HepG2 (cell line): ENCODE measurements around the gene TKFC. TPM values are rescaled to one million over a fixed set of nuclear protein-coding genes. Genes with fewer than 3 reads are reported as not detected.

Source experiments
- ATAC-seq: fragments of 200-7000 bp; cut with Tn5 transposase; 3 replicates; pipeline ENCODE4 v1.9.1; 2020; ENCODE audit warnings: mild to moderate bottlenecking, moderate library complexity
- BruUV-seq: library from RNA; stranded (reverse); fragments of 400-500 nt; replicated peaks from 2 replicates; lab custom pipeline; 2021; lab: Mats Ljungman, UMichigan
- CTCF ChIA-PET: fragments of 300-600 bp; formaldehyde crosslinking; extraction: SDS; loops from one replicate; lab custom pipeline; 2021; ENCODE audit warnings: low total read pairs, inconsistent platforms, low intra/inter-chr PET ratio; lab: Yijun Ruan, JAX
- POLR2A ChIA-PET: fragments of 350-600 bp; sonication (Branson Sonifier 250); formaldehyde crosslinking; loops from one replicate; lab custom pipeline; 2020; ENCODE audit warnings: antibody characterized with exemption, inconsistent platforms; lab: Yijun Ruan, JAX
- DNase-seq: peaks from one replicate; pipeline ENCODE4 v3.0.0-alpha.2; 2015; ENCODE audit warnings: low spot score
- FAIRE-seq: peaks from 3 replicates; lab custom pipeline; 2011; peaks lifted over from hg19 to GRCh38; lab: Jason Lieb, UNC
- H2AFZ ChIP-seq: one replicate; pipeline ENCODE4 v1.6.1; 2011; ENCODE audit warnings: low read length, inconsistent platforms
- H3K27ac ChIP-seq: fragments of 300-600 bp; 3 replicates; pipeline ENCODE4 v1.8.0; 2011; ENCODE audit warnings: mixed run types, mild to moderate bottlenecking, mixed read lengths, low read length, inconsistent platforms; ENCODE audit not compliant: insufficient read depth; ENCODE audit errors: extremely low read length
- H3K27me3 ChIP-seq, 2 experiments: fragments of 200-600 bp in 1 of 2; 2 replicates in 1 of 2; 3 replicates in 1 of 2; pipeline versions ENCODE4 v1.6.0 to v1.8.0; 2011; ENCODE audit warnings: low read length in 2 of 2, mild to moderate bottlenecking in 2 of 2, moderate library complexity in 2 of 2, inconsistent platforms in 1 of 2; ENCODE audit not compliant: insufficient read depth in 2 of 2, control insufficient read depth in 1 of 2
- H3K36me3 ChIP-seq, 2 experiments: fragments of 200-600 bp in 1 of 2; replicated peaks in 1 of 2; 2 replicates in 1 of 2; 3 replicates in 1 of 2; pipeline versions ENCODE4 v1.5.1 to v1.8.0; 2011; ENCODE audit warnings: low read length in 2 of 2, inconsistent platforms in 1 of 2; ENCODE audit not compliant: insufficient read depth in 2 of 2, control insufficient read depth in 1 of 2
- H3K4me1 ChIP-seq: 2 replicates; pipeline ENCODE4 v1.5.1; 2012; ENCODE audit warnings: low read length, inconsistent platforms; ENCODE audit not compliant: insufficient read depth
- H3K4me2 ChIP-seq: 2 replicates; pipeline ENCODE4 v1.6.0; 2011; ENCODE audit warnings: low read depth, low read length, inconsistent platforms
- H3K4me3 ChIP-seq, 3 experiments: fragments of 200-600 bp in 1 of 3; sonication (generic), shearing (Covaris generic) in 1 of 3; replicated peaks in 1 of 3; 2 replicates each; pipeline ENCODE4 v1.5.1; 2011 to 2016; ENCODE audit warnings: low read length in 3 of 3, inconsistent platforms in 2 of 3, low read depth in 2 of 3, mild to moderate bottlenecking in 2 of 3, control low read depth in 1 of 3, mixed read lengths in 1 of 3; ENCODE audit not compliant: insufficient read depth in 1 of 3
- H3K79me2 ChIP-seq: one replicate; pipeline ENCODE4 v1.6.1; 2011; ENCODE audit warnings: low read length, inconsistent platforms; ENCODE audit not compliant: insufficient read depth
- H3K9ac ChIP-seq: 2 replicates; pipeline ENCODE4 v1.6.0; 2011; ENCODE audit warnings: mild to moderate bottlenecking, low read depth, low read length, inconsistent platforms; ENCODE audit not compliant: insufficient read depth
- H3K9me3 ChIP-seq: 2 replicates; pipeline ENCODE4 v1.5.1; 2012; ENCODE audit warnings: mild to moderate bottlenecking, low read length
- H4K20me1 ChIP-seq: 2 replicates; pipeline ENCODE4 v1.6.0; 2011; ENCODE audit warnings: inconsistent platforms, mild to moderate bottlenecking, low read length, moderate library complexity; ENCODE audit not compliant: insufficient read depth
- AHR ChIP-seq: IDR thresholded peaks from 2 replicates; pipeline ENCODE4 v1.6.1; 2018; ENCODE audit warnings: missing genetic modification reagents, missing compliant biosample characterization
- ATF7-NPFF ChIP-seq: sonication (generic); formaldehyde crosslinking; IDR thresholded peaks from 2 replicates; pipeline ENCODE4 v1.8.1; 2023; ENCODE audit warnings: mild to moderate bottlenecking, low read depth, missing genetic modification reagents, moderate library complexity
- BRCA1 ChIP-seq: sonication (generic); formaldehyde crosslinking; IDR thresholded peaks from 2 replicates; pipeline ENCODE4 v1.4.0; 2020; ENCODE audit warnings: missing genetic modification reagents
- CEBPG ChIP-seq: IDR thresholded peaks from 2 replicates; pipeline ENCODE4 v1.6.1; 2016
- CENPT ChIP-seq: sonication (generic); formaldehyde crosslinking; IDR thresholded peaks from 2 replicates; pipeline ENCODE4 v1.8.0; 2022; ENCODE audit warnings: low read depth, mild to moderate bottlenecking, moderate library complexity, missing genetic modification reagents
- FOXJ3 ChIP-seq: sonication (generic); formaldehyde crosslinking; IDR thresholded peaks from 2 replicates; pipeline ENCODE4 v1.4.0; 2020; ENCODE audit warnings: missing genetic modification reagents, mild to moderate bottlenecking, borderline replicate concordance
- GATAD1 ChIP-seq: IDR thresholded peaks from 2 replicates; pipeline ENCODE4 v1.6.1; 2016; ENCODE audit warnings: missing genetic modification reagents, missing compliant biosample characterization
- IRF2 ChIP-seq: IDR thresholded peaks from 2 replicates; pipeline ENCODE4 v1.6.1; 2018; ENCODE audit warnings: missing genetic modification reagents, missing compliant biosample characterization
- KLF13 ChIP-seq: sonication (generic); formaldehyde crosslinking; IDR thresholded peaks from 2 replicates; pipeline ENCODE4 v1.4.0; 2020; ENCODE audit warnings: mild to moderate bottlenecking, missing genetic modification reagents
- KMT2B ChIP-seq: IDR thresholded peaks from 2 replicates; pipeline ENCODE4 v1.6.1; 2016; ENCODE audit warnings: missing genetic modification reagents, missing compliant biosample characterization
- MYNN ChIP-seq: sonication (generic); formaldehyde crosslinking; IDR thresholded peaks from 2 replicates; pipeline ENCODE4 v1.4.0; 2020; ENCODE audit warnings: mild to moderate bottlenecking, low read depth, missing genetic modification reagents
- PAWR ChIP-seq: sonication (generic); formaldehyde crosslinking; IDR thresholded peaks from 2 replicates; pipeline ENCODE4 v1.4.0; 2020; ENCODE audit warnings: missing genetic modification reagents, mild to moderate bottlenecking, borderline replicate concordance
- PHB2 ChIP-seq: fragments of 450-650 bp; IDR thresholded peaks from 2 replicates; pipeline ENCODE4 v1.6.1; 2018; ENCODE audit not compliant: partially characterized antibody
- PHF5A ChIP-seq: IDR thresholded peaks from one replicate; pipeline ENCODE4 v1.6.1; 2018; ENCODE audit warnings: low read depth, missing genetic modification reagents; ENCODE audit not compliant: unreplicated experiment
- PLSCR1 ChIP-seq: sonication (generic); formaldehyde crosslinking; IDR thresholded peaks from 2 replicates; pipeline ENCODE4 v1.5.0; 2020; ENCODE audit warnings: missing genetic modification reagents, mild to moderate bottlenecking, borderline replicate concordance
- POGZ ChIP-seq: sonication (generic); formaldehyde crosslinking; IDR thresholded peaks from 2 replicates; pipeline ENCODE4 v1.4.0; 2020; ENCODE audit warnings: mild to moderate bottlenecking, missing genetic modification reagents
- SMAD9 ChIP-seq: sonication (generic); formaldehyde crosslinking; IDR thresholded peaks from 2 replicates; pipeline ENCODE4 v1.5.1; 2020; ENCODE audit warnings: mild to moderate bottlenecking, missing genetic modification reagents
- SPEN ChIP-seq: sonication (generic); formaldehyde crosslinking; IDR thresholded peaks from 2 replicates; pipeline ENCODE4 v1.5.1; 2020; ENCODE audit warnings: low read depth, mild to moderate bottlenecking, missing genetic modification reagents
- TGIF2 ChIP-seq: IDR thresholded peaks from 2 replicates; pipeline ENCODE4 v1.6.1; 2016; ENCODE audit warnings: control low read depth, missing compliant biosample characterization
- YEATS2 ChIP-seq: sonication (generic); formaldehyde crosslinking; IDR thresholded peaks from 2 replicates; pipeline ENCODE4 v1.4.0; 2020; ENCODE audit warnings: missing genetic modification reagents, borderline replicate concordance
- ZNF232 ChIP-seq: sonication (generic); formaldehyde crosslinking; IDR thresholded peaks from 2 replicates; pipeline ENCODE4 v1.4.0; 2020; ENCODE audit warnings: missing genetic modification reagents, borderline replicate concordance
- ZNF24 ChIP-seq: fragments of 450-650 bp; IDR thresholded peaks from 2 replicates; pipeline ENCODE4 v1.6.1; 2017; ENCODE audit warnings: antibody characterized with exemption, mild to moderate bottlenecking
- ZNF337 ChIP-seq: sonication (generic); formaldehyde crosslinking; IDR thresholded peaks from 2 replicates; pipeline ENCODE4 v1.5.1; 2020; ENCODE audit warnings: missing genetic modification reagents, low read depth, mild to moderate bottlenecking, borderline replicate concordance
- ZNF607 ChIP-seq: sonication (generic); formaldehyde crosslinking; IDR thresholded peaks from 2 replicates; pipeline ENCODE4 v1.5.1; 2020; ENCODE audit warnings: missing genetic modification reagents, mild to moderate bottlenecking, borderline replicate concordance
- ZNF629 ChIP-seq: sonication (generic); formaldehyde crosslinking; conservative IDR thresholded peaks from 2 replicates; pipeline ENCODE4 v1.5.0; 2020; ENCODE audit warnings: missing genetic modification reagents
- ZNF788 ChIP-seq: sonication (generic); formaldehyde crosslinking; IDR thresholded peaks from 2 replicates; pipeline ENCODE4 v1.5.0; 2020; ENCODE audit warnings: mild to moderate bottlenecking, missing genetic modification reagents, borderline replicate concordance
- ZNF891 ChIP-seq: sonication (generic); formaldehyde crosslinking; IDR thresholded peaks from 2 replicates; pipeline ENCODE4 v1.5.0; 2020; ENCODE audit warnings: mild to moderate bottlenecking, missing genetic modification reagents
- WGBS: methylation state at CpG from one replicate; pipeline ENCODE4 v1.1.6; 2017; ENCODE audit warnings: low lambda C conversion rate; 5-methylcytosine and 5-hydroxymethylcytosine counted together
- in situ Hi-C: cut with HindIII; loops from 2 replicates; pipeline ENCODE4 v1.10.0; 2017; ENCODE audit warnings: low pct_unique_long_range_greater_than_20kb; ENCODE audit not compliant: extremely low pct_ligation_motif_present
- intact Hi-C: fragments of 100-400 bp; cut with micrococcal nuclease; formaldehyde crosslinking; loops from one replicate; pipeline ENCODE4 v1.10.0; 2022; ENCODE audit not compliant: unreplicated experiment
- polyA plus RNA-seq, 8 experiments: library from polyadenylated mRNA; depleted of rRNA in 3 of 8; stranded (reverse) in 7 of 8; unstranded in 1 of 8; fragments of >200 nt; fragmentation: Illumina TruSeq in 4 of 8; extraction: Trizol in 4 of 8; gene quantifications; 2 replicates each; pipeline versions ENCODE4 v1.2.1 to v1.2.3, GENCODE V29; 2011 to 2016; ENCODE audit warnings: low read depth in 4 of 8, missing spikeins in 1 of 8, mixed read lengths in 1 of 8; ENCODE audit not compliant: insufficient read depth in 1 of 8
- total RNA-seq, 5 experiments: library from RNA; depleted of rRNA; stranded (reverse); fragments of >200 nt; fragmentation: Illumina TruSeq; extraction: Trizol; gene quantifications; 2 replicates each; pipeline ENCODE4 v1.2.3, GENCODE V29; 2016; ENCODE audit warnings: low read depth in 1 of 5

The TKFC gene
- total and polyA plus RNA-seq, 2 of the 13 experiments (the other 11 are each of a cell fraction or from before 2014, with no cell fraction given), result 147 to 197 TPM

- peaks cover 9 to 44% of the 10 kb centered on the region in 2 experiments for H3K36me3 ChIP-seq
Observed at GRCh38 chr11:61368646-61369045, 35.6 kb downstream of the TKFC start.

GRCh38 chr11:61369372-61370348 lies 36.6 kb downstream of the TKFC start:
- no TSS peak for BruUV-seq
- ChIA-PET CTCF (no interaction called here), POLR2A (interaction anchor here (0.8 to 2.2 kb wide), 9 partner anchors 8 to 60 kb away, joined by 3 to 16 read pairs (median 3); partner anchors contain the start of genes CPSF7, CYB561A3, SDHAF2 and TKFC)
- Histone ChIP-seq H3K79me2 (no peaks in the 10 kb centered on the region), H3K9me3 (peaks cover 3% of the 10 kb centered on the region; the same call in 1 of the 2 replicates), H3K4me1 (peaks cover 24% of the 10 kb centered on the region), H3K27ac (peak overlapping the region; percentile 79), H4K20me1 (no peaks in the 10 kb centered on the region), H3K4me3 (no peak overlapping the region), H2AFZ (no peak overlapping the region), H3K36me3 (peaks cover 5 to 35% of the 10 kb centered on the region in 2 experiments), H3K9ac (no peak overlapping the region), H3K27me3 (no peaks in the 10 kb centered on the region), H3K4me2 (no peak overlapping the region; the same call in 1 of the 2 replicates)
- intact Hi-C loops, result no loop called here
- peak; percentile 98 for ATAC-seq
- peak; percentile 34 for FAIRE-seq
- peak; percentile 76 for DNase-seq
- 74% methylated on average over 6 of the region's 9 CpGs for WGBS
- in situ Hi-C loops, result no loop called here
- TF ChIP-seq POGZ (CRISPR knock-in tag) (0 out of 2 replicates have a peak, but pooled peaks have one; percentile 53), ZNF337 (CRISPR knock-in tag) (no peak), GATAD1 (CRISPR knock-in tag) (peak; percentile 32; the same call in 1 of the 2 replicates), FOXJ3 (CRISPR knock-in tag) (no peak; the same call in none of the 2 replicates), PHF5A (CRISPR knock-in tag) (no peak), ZNF788 (CRISPR knock-in tag) (peak; percentile 81; the same call in 1 of the 2 replicates), ATF7-NPFF (no peak), ZNF24 (no peak), CEBPG (CRISPR knock-in tag) (peak; percentile 83), PLSCR1 (CRISPR knock-in tag) (no peak), CENPT (CRISPR knock-in tag) (no peak)

More at GRCh38 chr11:61368646-61369045, 35.6 kb downstream of the TKFC start:
- Histone ChIP-seq H3K79me2 (peaks cover 4% of the 10 kb centered on the region), H3K4me1 (peaks cover 27% of the 10 kb centered on the region), H3K4me2 (no peak overlapping the region), H4K20me1 (no peaks in the 10 kb centered on the region), H3K9ac (no peak overlapping the region), H2AFZ (no peak overlapping the region), H3K4me3 (no peak overlapping the region), H3K27me3 (no peaks in the 10 kb centered on the region), H3K27ac (peak overlapping the region; percentile 79), H3K9me3 (peaks cover 3% of the 10 kb centered on the region; the same call in 1 of the 2 replicates)
- in situ Hi-C loops (no loop called here), intact Hi-C loops (no loop called here)
- 89% methylated on average over 4 of the region's 7 CpGs for WGBS
- no peak for DNase-seq
- TF ChIP-seq SPEN (CRISPR knock-in tag) (no peak), YEATS2 (CRISPR knock-in tag) (no peak), ZNF232 (no peak), PAWR (CRISPR knock-in tag) (no peak), KMT2B (CRISPR knock-in tag) (no peak), KLF13 (CRISPR knock-in tag) (no peak), AHR (CRISPR knock-in tag) (no peak), BRCA1 (no peak), ZNF891 (CRISPR knock-in tag) (no peak), TGIF2 (CRISPR knock-in tag) (no peak), PHB2 (no peak), MYNN (CRISPR knock-in tag) (no peak), SMAD9 (no peak), ZNF629 (CRISPR knock-in tag) (no peak), IRF2 (CRISPR knock-in tag) (no peak), ZNF607 (no peak)
- CTCF ChIA-PET, result no interaction called here
- POLR2A ChIA-PET, result interaction anchor here (1.1 to 2.0 kb wide), 5 partner anchors 10 to 61 kb away, joined by 3 to 14 read pairs (median 7); partner anchors contain the start of genes CPSF7, SDHAF2, TKFC and TMEM216
- FAIRE-seq, result no peak
- no peak for ATAC-seq
- BruUV-seq, result no TSS peak
